GM12892 (cell line): ENCODE results near the gene CDCA7L.

Experiments used
- POLR2A ChIP-seq: IDR thresholded peaks from 2 replicates; pipeline ENCODE4 v1.6.1; 2011; ENCODE audit warnings: low read depth, low read length, control low read depth
- POLR2AphosphoS5 ChIP-seq: IDR thresholded peaks from 2 replicates; pipeline ENCODE4 v1.6.1; 2011; ENCODE audit warnings: low read depth, low read length, control low read depth
- TAF1 ChIP-seq: IDR thresholded peaks from 2 replicates; pipeline ENCODE4 v1.6.1; 2011; ENCODE audit warnings: low read depth, mild to moderate bottlenecking, control low read depth, low read length, borderline replicate concordance

GRCh38 chr7:21902240-21902639, 43.5 kb downstream of the CDCA7L start:
- TF ChIP-seq POLR2A = no peak
- no peak for TF ChIP-seq POLR2AphosphoS5
- TF ChIP-seq TAF1 = no peak
